Measurements from ENCODE around the gene SLC7A6OS.

The SLC7A6OS gene

GRCh38 chr16:68313116-68313515 is 2.4 kb upstream of the SLC7A6OS start:
- H3K27ac ChIP-seq (replicated peaks; ENCODE audit: low read length), result no peak overlapping the region
- no peak overlapping the region for H4K8ac ChIP-seq (ENCODE audit: low read depth, low read length)
- H4K91ac ChIP-seq (ENCODE audit: low read depth, low read length, poor library complexity), result no peak overlapping the region
- H3K4me3 ChIP-seq (ENCODE audit: low read length in 2 of 2), result no peak overlapping the region
- no peak overlapping the region for H3K4ac ChIP-seq (ENCODE audit: low read length)
- H3K18ac ChIP-seq (ENCODE audit: low read length), result no peak overlapping the region
- no peak overlapping the region for H2BK15ac ChIP-seq (ENCODE audit: low read length)
- H2AFZ ChIP-seq (ENCODE audit: low read length), result no peak overlapping the region
- H3K4me1 ChIP-seq (ENCODE audit: control insufficient read depth in 2 of 2, insufficient read depth in 1 of 2, low read depth in 1 of 2, low read length in 2 of 2), result peaks cover 6 to 7% of the 10 kb centered on the region in 2 donors
- DNase-seq (ENCODE audit: low spot score), result no peak
- H3K27me3 ChIP-seq (ENCODE audit: control insufficient read depth in 3 of 3, insufficient read depth in 3 of 3, low read depth in 1 of 3, low read length in 3 of 3), result no peaks in the 10 kb centered on the region
- peaks cover 6% of the 10 kb centered on the region for H3K79me1 ChIP-seq (ENCODE audit: low read depth, low read length)
- H3K4me2 ChIP-seq (ENCODE audit: insufficient read depth, low read length, poor library complexity, severe bottlenecking), result no peak overlapping the region
- H3K9ac ChIP-seq (ENCODE audit: low read depth, low read length, poor library complexity), result no peak overlapping the region
- no peaks in the 10 kb centered on the region for H3K9me3 ChIP-seq (replicated peaks in 1 of 2; ENCODE audit: control insufficient read depth in 2 of 2, insufficient read depth in 1 of 2, low read depth in 1 of 2, low read length in 2 of 2)
- no peak overlapping the region for H3K23ac ChIP-seq (ENCODE audit: low read depth, low read length, poor library complexity)
- H2AK5ac ChIP-seq (ENCODE audit: low read depth, low read length), result no peak overlapping the region
- no peak overlapping the region for H3K14ac ChIP-seq (ENCODE audit: low read length)
- H3K36me3 ChIP-seq (replicated peaks in 1 of 2; ENCODE audit: control insufficient read depth in 2 of 2, insufficient read depth in 2 of 2, low read length in 2 of 2), result peaks cover 11 to 64% of the 10 kb centered on the region in 2 donors
- no peak overlapping the region for H2BK12ac ChIP-seq (ENCODE audit: low read length)
- no peak overlapping the region for H2BK120ac ChIP-seq (ENCODE audit: low read depth, low read length)
- WGBS, 2 donors (ENCODE audit: extremely low coverage in 2 of 2, insufficient read length in 2 of 2, insufficient replicate concordance in 1 of 2), result no CpG with 5 or more reads among the region's 4 CpGs
- H2BK5ac ChIP-seq (ENCODE audit: low read length), result no peak overlapping the region

GRCh38 chr16:68310437-68310773 is 341 bp downstream of the SLC7A6OS start:
- no peak overlapping the region for H2BK12ac ChIP-seq (ENCODE audit: low read length)
- H3K36me3 ChIP-seq (replicated peaks in 1 of 2; ENCODE audit: control insufficient read depth in 2 of 2, insufficient read depth in 2 of 2, low read length in 2 of 2), result peaks cover 5 to 66% of the 10 kb centered on the region in 2 donors
- no peak overlapping the region for H3K4ac ChIP-seq (ENCODE audit: low read length)
- H3K14ac ChIP-seq (ENCODE audit: low read length), result no peak overlapping the region
- no peak overlapping the region for H4K8ac ChIP-seq (ENCODE audit: low read depth, low read length)
- H3K79me1 ChIP-seq (ENCODE audit: low read depth, low read length), result peaks cover 3% of the 10 kb centered on the region
- peak overlapping the region; percentile 91 to 95 for H3K4me3 ChIP-seq (ENCODE audit: low read length in 2 of 2)
- no peak for DNase-seq (ENCODE audit: low spot score)
- H3K9me3 ChIP-seq (replicated peaks in 1 of 2; ENCODE audit: control insufficient read depth in 2 of 2, insufficient read depth in 1 of 2, low read depth in 1 of 2, low read length in 2 of 2), result no peaks in the 10 kb centered on the region
- peak overlapping the region; percentile 94 for H2BK5ac ChIP-seq (ENCODE audit: low read length)
- H2BK120ac ChIP-seq (ENCODE audit: low read depth, low read length), result no peak overlapping the region
- peak overlapping the region; percentile 76 for H2AK5ac ChIP-seq (ENCODE audit: low read depth, low read length)
- peak overlapping the region; percentile 68 for H2BK15ac ChIP-seq (ENCODE audit: low read length)
- H3K4me2 ChIP-seq (ENCODE audit: insufficient read depth, low read length, poor library complexity, severe bottlenecking), result peak overlapping the region; percentile 82
- peak overlapping the region; percentile 96 for H3K23ac ChIP-seq (ENCODE audit: low read depth, low read length, poor library complexity)
- peak overlapping the region; percentile 25 for H4K91ac ChIP-seq (ENCODE audit: low read depth, low read length, poor library complexity)
- peaks cover 6 to 7% of the 10 kb centered on the region in 2 donors for H3K4me1 ChIP-seq (ENCODE audit: control insufficient read depth in 2 of 2, insufficient read depth in 1 of 2, low read depth in 1 of 2, low read length in 2 of 2)
- no CpG with 5 or more reads among the region's 29 CpGs for WGBS, 2 donors (ENCODE audit: extremely low coverage in 2 of 2, insufficient read length in 2 of 2, insufficient replicate concordance in 1 of 2)
- peak overlapping the region; percentile 74 for H3K27ac ChIP-seq (replicated peaks; ENCODE audit: low read length)
- H3K9ac ChIP-seq (ENCODE audit: low read depth, low read length, poor library complexity), result peak overlapping the region; percentile 94
- peak overlapping the region; percentile 94 for H3K18ac ChIP-seq (ENCODE audit: low read length)
- H2AFZ ChIP-seq (ENCODE audit: low read length), result peak overlapping the region; percentile 87
- no peaks in the 10 kb centered on the region for H3K27me3 ChIP-seq (ENCODE audit: control insufficient read depth in 3 of 3, insufficient read depth in 3 of 3, low read depth in 1 of 3, low read length in 3 of 3)

GRCh38 chr16:68309799-68310198 is 947 bp downstream of the SLC7A6OS start:
- Histone ChIP-seq H3K4me1 (ENCODE audit: control insufficient read depth in 2 of 2, insufficient read depth in 1 of 2, low read depth in 1 of 2, low read length in 2 of 2) (peaks cover 6 to 7% of the 10 kb centered on the region in 2 donors), H3K4me2 (ENCODE audit: insufficient read depth, low read length, poor library complexity, severe bottlenecking) (peak overlapping the region; percentile 82), H3K9me3 (replicated peaks in 1 of 2; ENCODE audit: control insufficient read depth in 2 of 2, insufficient read depth in 1 of 2, low read depth in 1 of 2, low read length in 2 of 2) (no peaks in the 10 kb centered on the region), H3K79me1 (ENCODE audit: low read depth, low read length) (peaks cover 5% of the 10 kb centered on the region), H3K18ac (ENCODE audit: low read length) (no peak overlapping the region), H3K36me3 (replicated peaks in 1 of 2; ENCODE audit: control insufficient read depth in 2 of 2, insufficient read depth in 2 of 2, low read length in 2 of 2) (peaks cover 9 to 66% of the 10 kb centered on the region in 2 donors), H3K9ac (ENCODE audit: low read depth, low read length, poor library complexity) (peak overlapping the region; percentile 94), H4K8ac (ENCODE audit: low read depth, low read length) (no peak overlapping the region), H3K27ac (replicated peaks; ENCODE audit: low read length) (no peak overlapping the region), H4K91ac (ENCODE audit: low read depth, low read length, poor library complexity) (no peak overlapping the region), H3K23ac (ENCODE audit: low read depth, low read length, poor library complexity) (no peak overlapping the region), H3K4me3 (ENCODE audit: low read length in 2 of 2) (peak overlapping the region; percentile 91 to 95), H3K4ac (ENCODE audit: low read length) (no peak overlapping the region), H2BK12ac (ENCODE audit: low read length) (no peak overlapping the region), H3K27me3 (ENCODE audit: control insufficient read depth in 3 of 3, insufficient read depth in 3 of 3, low read depth in 1 of 3, low read length in 3 of 3) (no peaks in the 10 kb centered on the region), H2BK5ac (ENCODE audit: low read length) (no peak overlapping the region), H2BK120ac (ENCODE audit: low read depth, low read length) (no peak overlapping the region), H2AK5ac (ENCODE audit: low read depth, low read length) (no peak overlapping the region), H2BK15ac (ENCODE audit: low read length) (no peak overlapping the region), H2AFZ (ENCODE audit: low read length) (peak overlapping the region; percentile 87), H3K14ac (ENCODE audit: low read length) (no peak overlapping the region)
- no peak for DNase-seq (ENCODE audit: low spot score)
- WGBS, 2 donors (ENCODE audit: extremely low coverage in 2 of 2, insufficient read length in 2 of 2, insufficient replicate concordance in 1 of 2), result no CpG with 5 or more reads among the region's 6 CpGs

- no peak for DNase-seq (ENCODE audit: low spot score)
- Histone ChIP-seq H3K14ac (ENCODE audit: low read length) (no peak overlapping the region), H2BK15ac (ENCODE audit: low read length) (no peak overlapping the region), H3K4ac (ENCODE audit: low read length) (no peak overlapping the region), H2AK5ac (ENCODE audit: low read depth, low read length) (no peak overlapping the region), H3K9ac (ENCODE audit: low read depth, low read length, poor library complexity) (no peak overlapping the region), H3K79me1 (ENCODE audit: low read depth, low read length) (peaks cover 5% of the 10 kb centered on the region), H2BK120ac (ENCODE audit: low read depth, low read length) (no peak overlapping the region), H3K23ac (ENCODE audit: low read depth, low read length, poor library complexity) (no peak overlapping the region), H3K36me3 (replicated peaks in 1 of 2; ENCODE audit: control insufficient read depth in 2 of 2, insufficient read depth in 2 of 2, low read length in 2 of 2) (peaks cover 20 to 73% of the 10 kb centered on the region in 2 donors), H3K4me1 (ENCODE audit: control insufficient read depth in 2 of 2, insufficient read depth in 1 of 2, low read depth in 1 of 2, low read length in 2 of 2) (peaks cover 6% of the 10 kb centered on the region in 2 donors), H3K18ac (ENCODE audit: low read length) (no peak overlapping the region), H4K91ac (ENCODE audit: low read depth, low read length, poor library complexity) (no peak overlapping the region), H2BK5ac (ENCODE audit: low read length) (no peak overlapping the region), H3K9me3 (replicated peaks in 1 of 2; ENCODE audit: control insufficient read depth in 2 of 2, insufficient read depth in 1 of 2, low read depth in 1 of 2, low read length in 2 of 2) (no peaks in the 10 kb centered on the region), H2AFZ (ENCODE audit: low read length) (no peak overlapping the region), H2BK12ac (ENCODE audit: low read length) (no peak overlapping the region), H4K8ac (ENCODE audit: low read depth, low read length) (no peak overlapping the region), H3K27ac (replicated peaks; ENCODE audit: low read length) (no peak overlapping the region), H3K27me3 (ENCODE audit: control insufficient read depth in 3 of 3, insufficient read depth in 3 of 3, low read depth in 1 of 3, low read length in 3 of 3) (no peaks in the 10 kb centered on the region), H3K4me3 (ENCODE audit: low read length in 2 of 2) (no peak overlapping the region), H3K4me2 (ENCODE audit: insufficient read depth, low read length, poor library complexity, severe bottlenecking) (no peak overlapping the region)
- no CpG with 5 or more reads among the region's 3 CpGs for WGBS, 2 donors (ENCODE audit: extremely low coverage in 2 of 2, insufficient read length in 2 of 2, insufficient replicate concordance in 1 of 2)
These were observed 4.1 kb downstream of the SLC7A6OS start for GRCh38 chr16:68306633-68307032.
